Muscle of leg (tissue), 11 donors: ENCODE data around the gene DRAXIN. TPM values are rescaled to one million over a fixed set of nuclear protein-coding genes. Genes with fewer than 3 reads are reported as not detected.

ENCODE experiments used
- DNase-seq: peaks from one replicate; pipeline ENCODE4 v3.0.0; 2013
- H3K27ac ChIP-seq: one replicate; pipeline ENCODE4 v1.5.1; 2013; ENCODE audit warnings: mild to moderate bottlenecking, low read length, control low read depth
- H3K27me3 ChIP-seq: one replicate; pipeline ENCODE4 v1.6.1; 2013; ENCODE audit warnings: low read length; ENCODE audit not compliant: control insufficient read depth, insufficient read depth
- H3K36me3 ChIP-seq: one replicate; pipeline ENCODE4 v1.6.1; 2013; ENCODE audit warnings: low read length; ENCODE audit not compliant: control insufficient read depth, insufficient read depth
- H3K4me1 ChIP-seq: one replicate; pipeline ENCODE4 v1.6.1; 2013; ENCODE audit warnings: low read length; ENCODE audit not compliant: control insufficient read depth, insufficient read depth
- H3K4me3 ChIP-seq: one replicate; pipeline ENCODE4 v1.5.1; 2013; ENCODE audit warnings: low read length, control low read depth
- H3K9me3 ChIP-seq: replicated peaks from 2 replicates; pipeline ENCODE4 v1.6.1; 2013; ENCODE audit warnings: low read depth, low read length; ENCODE audit not compliant: control insufficient read depth
- WGBS: methylation state at CpG from one replicate; pipeline ENCODE4 v1.1.5; 2013; ENCODE audit warnings: missing lambda C conversion rate; ENCODE audit not compliant: insufficient coverage; 5-methylcytosine and 5-hydroxymethylcytosine counted together
- polyA plus RNA-seq, 8 donors: library from polyadenylated mRNA; unstranded; fragments of 120-200 nt; gene quantifications; one replicate each; pipeline versions ENCODE4 v1.2.1 to v1.2.3, GENCODE V29; 2013; ENCODE audit warnings: inconsistent platforms in 1 of 8, low replicate concordance in 1 of 8; ENCODE audit not compliant: insufficient read length in 8 of 8, insufficient read depth in 1 of 8
- total RNA-seq: library from RNA; stranded (reverse); fragments of 120-200 nt; gene quantifications from one replicate; pipeline ENCODE4 v1.2.4, GENCODE V29; 2013

The DRAXIN gene
- total and polyA plus RNA-seq, 9 donors: 0.20 to 0.56 (median 0.28) TPM

DNA sequence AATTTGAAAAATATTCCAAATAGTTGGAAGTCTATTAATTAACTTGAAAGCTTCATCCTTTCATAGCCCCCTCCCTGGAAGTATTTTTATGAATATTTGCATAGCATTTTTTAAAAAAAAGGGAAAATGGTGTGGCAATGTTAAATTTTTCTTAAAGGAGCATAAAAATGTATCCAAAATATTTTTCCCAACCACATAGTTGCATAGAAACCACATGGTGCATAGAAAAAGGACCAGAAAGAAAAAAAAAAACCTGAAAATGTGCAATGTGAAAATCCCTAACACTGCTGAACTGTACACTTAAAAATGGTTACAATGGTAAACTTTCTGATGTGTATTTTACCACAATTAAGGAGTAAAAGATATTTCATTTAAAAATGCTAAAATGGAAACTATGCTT lies 78.5 kb downstream of the DRAXIN start:
- DNase-seq: no peak
- Histone ChIP-seq H3K27me3 (no peaks in the 10 kb centered on the region), H3K27ac (no peak overlapping the region), H3K4me1 (peaks cover 11% of the 10 kb centered on the region), H3K4me3 (no peak overlapping the region), H3K36me3 (no peaks in the 10 kb centered on the region), H3K9me3 (no peaks in the 10 kb centered on the region)

DNA sequence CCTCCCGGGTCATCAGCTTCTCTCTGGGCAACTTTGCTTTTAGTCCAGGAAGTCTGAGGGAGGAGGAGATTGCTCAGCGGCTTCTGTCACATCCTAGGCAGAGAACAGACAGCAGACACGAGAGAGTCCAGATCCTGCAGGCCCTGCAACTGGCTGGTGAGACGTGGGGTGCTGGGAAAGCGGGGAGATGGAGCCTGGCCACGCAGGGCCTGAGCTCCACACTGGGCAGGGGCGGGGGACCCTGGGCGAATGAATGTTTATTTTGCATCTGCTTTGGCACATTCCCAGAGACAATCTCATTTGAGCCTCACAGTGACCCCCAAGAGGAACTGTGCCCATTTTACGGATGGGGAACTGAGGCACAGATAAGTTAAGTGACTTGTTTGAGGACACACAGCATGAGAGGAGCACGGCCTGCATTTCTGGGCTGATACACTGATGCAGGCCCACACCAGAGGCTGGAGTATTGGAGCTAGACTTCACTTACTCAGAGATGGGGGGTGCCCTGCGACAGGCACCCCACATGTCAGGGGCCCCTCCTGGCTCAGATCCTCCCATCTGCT lies 80.1 kb downstream of the DRAXIN start:
- DNase-seq: no peak
- H3K9me3 ChIP-seq: no peaks in the 10 kb centered on the region
- H3K4me3 ChIP-seq: no peak overlapping the region
- H3K36me3 ChIP-seq: no peaks in the 10 kb centered on the region
- H3K4me1 ChIP-seq: peaks cover 11% of the 10 kb centered on the region
- 75% methylated on average over 10 of the region's 11 CpGs for WGBS
- no peak overlapping the region for H3K27ac ChIP-seq
- no peaks in the 10 kb centered on the region for H3K27me3 ChIP-seq

DNA sequence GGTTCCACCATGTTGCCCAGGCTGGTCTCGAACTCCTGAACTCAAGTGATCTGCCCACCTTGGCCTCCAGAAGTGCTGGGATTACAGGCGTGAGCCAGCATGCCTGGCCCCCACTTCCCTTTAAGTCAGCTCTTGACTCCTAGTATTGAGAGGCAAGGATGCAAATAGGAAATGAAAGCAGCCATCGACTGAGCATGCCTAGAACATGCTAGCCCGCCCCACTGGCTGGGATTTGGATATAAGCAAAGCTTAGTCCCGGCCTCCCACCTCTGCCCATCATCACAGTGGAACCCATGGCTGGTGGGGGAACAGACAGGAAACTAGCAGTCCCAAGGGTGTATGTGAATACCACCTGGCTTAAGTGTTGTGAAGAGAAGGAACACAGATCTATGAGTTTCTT lies 80.9 kb downstream of the DRAXIN start:
- Histone ChIP-seq H3K36me3 (no peaks in the 10 kb centered on the region), H3K9me3 (no peaks in the 10 kb centered on the region), H3K27me3 (no peaks in the 10 kb centered on the region), H3K4me3 (no peak overlapping the region), H3K4me1 (peaks cover 11% of the 10 kb centered on the region), H3K27ac (no peak overlapping the region)
- no peak for DNase-seq
- WGBS: 56% methylated on average over 2 of the region's 5 CpGs

DNA sequence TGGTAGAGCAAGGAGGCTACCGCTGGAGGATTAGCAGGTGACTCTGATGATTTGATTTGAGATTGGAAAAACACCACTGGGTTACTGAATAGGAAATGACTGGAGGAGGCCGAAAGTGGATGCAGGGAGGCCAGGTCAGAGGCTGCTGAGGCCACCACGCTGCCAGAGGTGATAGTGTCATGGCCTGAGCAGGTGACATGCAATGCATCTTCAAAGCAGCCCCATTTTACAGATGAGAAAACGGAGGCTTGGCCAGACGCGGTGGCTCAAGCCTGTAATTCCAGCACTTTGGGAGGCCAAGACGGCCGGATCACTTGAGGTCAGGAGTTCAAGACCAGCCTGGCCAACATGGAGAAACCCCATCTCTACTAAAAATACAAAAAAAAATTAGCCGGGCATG lies 83.2 kb downstream of the DRAXIN start:
- Histone ChIP-seq H3K4me3 (no peak overlapping the region), H3K9me3 (no peaks in the 10 kb centered on the region), H3K27ac (no peak overlapping the region), H3K27me3 (no peaks in the 10 kb centered on the region), H3K4me1 (no peaks in the 10 kb centered on the region), H3K36me3 (no peaks in the 10 kb centered on the region)
- no peak for DNase-seq
- 82% methylated on average over 3 of the region's 9 CpGs for WGBS

Other genes with a start within 250 kb of the DRAXIN start
- 0.18 TPM for gene DISP3, start 212.6 kb upstream of the DRAXIN start, total RNA-seq
- gene DISP3, start 212.6 kb upstream of the DRAXIN start, polyA plus RNA-seq: under 1 TPM; 0.09 to 0.58 (median 0.18) TPM
- gene FBXO2, start 37.3 kb upstream of the DRAXIN start, total RNA-seq: 0.58 TPM
- 1 to 10 TPM in 2 of 8 donors, under 1 TPM in 6; 0.09 to 4.5 (median 0.42) TPM for gene FBXO2, start 37.3 kb upstream of the DRAXIN start, polyA plus RNA-seq
- gene FBXO44, start 36.8 kb upstream of the DRAXIN start, total RNA-seq: 4.8 TPM
- gene FBXO44, start 36.8 kb upstream of the DRAXIN start, polyA plus RNA-seq: 1 to 10 TPM; 4.1 to 8.3 (median 4.5) TPM
- gene FBXO6, start 27.5 kb upstream of the DRAXIN start, total RNA-seq: 5.2 TPM
- gene FBXO6, start 27.5 kb upstream of the DRAXIN start, polyA plus RNA-seq: 1 to 10 TPM; 2.7 to 5.9 (median 4.9) TPM
- gene MAD2L2, start 10.6 kb upstream of the DRAXIN start, total RNA-seq: 35.0 TPM
- 10 to 100 TPM; 25.1 to 39.9 (median 30.8) TPM for gene MAD2L2, start 10.6 kb upstream of the DRAXIN start, polyA plus RNA-seq
- gene AGTRAP, start 44.4 kb downstream of the DRAXIN start, total RNA-seq: 24.8 TPM
- 10 to 100 TPM; 14.8 to 22.3 (median 17.4) TPM for gene AGTRAP, start 44.4 kb downstream of the DRAXIN start, polyA plus RNA-seq
- 20.6 TPM for gene C1orf167, start 70.5 kb downstream of the DRAXIN start, total RNA-seq
- 10 to 100 TPM in 5 of 8 donors, 1 to 10 TPM in 3; 3.1 to 24.9 (median 12.4) TPM for gene C1orf167, start 70.5 kb downstream of the DRAXIN start, polyA plus RNA-seq
- 31.9 TPM for gene MTHFR, start 114.3 kb downstream of the DRAXIN start, total RNA-seq
- 10 to 100 TPM; 23.8 to 50.1 (median 35.9) TPM for gene MTHFR, start 114.3 kb downstream of the DRAXIN start, polyA plus RNA-seq
- 7.5 TPM for gene CLCN6, start 114.5 kb downstream of the DRAXIN start, total RNA-seq
- gene CLCN6, start 114.5 kb downstream of the DRAXIN start, polyA plus RNA-seq: 10 to 100 TPM in 7 of 8 donors, 1 to 10 TPM in 1; 8.8 to 16.2 (median 12.0) TPM
- 0.93 TPM for gene NPPA, start 156.1 kb downstream of the DRAXIN start, total RNA-seq
- gene NPPA, start 156.1 kb downstream of the DRAXIN start, polyA plus RNA-seq: 1 to 10 TPM; 1.1 to 3.2 (median 2.2) TPM
- gene NPPB, start 167.2 kb downstream of the DRAXIN start, total RNA-seq: not detected
- not detected for gene NPPB, start 167.2 kb downstream of the DRAXIN start, polyA plus RNA-seq
- gene KIAA2013, start 234.7 kb downstream of the DRAXIN start, total RNA-seq: 24.3 TPM
- gene KIAA2013, start 234.7 kb downstream of the DRAXIN start, polyA plus RNA-seq: 10 to 100 TPM; 28.7 to 39.3 (median 34.8) TPM
- gene PLOD1, start 243.0 kb downstream of the DRAXIN start, total RNA-seq: 118 TPM
- 100 to 1,000 TPM; 138 to 243 (median 184) TPM for gene PLOD1, start 243.0 kb downstream of the DRAXIN start, polyA plus RNA-seq